GM18867 (cell line): Measurements from ENCODE around the gene SLC35E4.

ENCODE experiments used
- ATAC-seq: cut with Tn5 transposase; IDR thresholded peaks from one replicate; pipeline ENCODE4 v1.9.1; 2021; ENCODE audit warnings: mild to moderate bottlenecking, moderate library complexity; ENCODE audit not compliant: unreplicated experiment

Gene SLC35E4

GRCh38 chr22:30685178-30685577, 49.6 kb downstream of the SLC35E4 start:
- ATAC-seq = no peak

GRCh38 chr22:30687358-30687757, 51.8 kb downstream of the SLC35E4 start:
- ATAC-seq = no peak

GRCh38 chr22:30689622-30690021, 54.0 kb downstream of the SLC35E4 start:
- ATAC-seq = no peak

DNA sequence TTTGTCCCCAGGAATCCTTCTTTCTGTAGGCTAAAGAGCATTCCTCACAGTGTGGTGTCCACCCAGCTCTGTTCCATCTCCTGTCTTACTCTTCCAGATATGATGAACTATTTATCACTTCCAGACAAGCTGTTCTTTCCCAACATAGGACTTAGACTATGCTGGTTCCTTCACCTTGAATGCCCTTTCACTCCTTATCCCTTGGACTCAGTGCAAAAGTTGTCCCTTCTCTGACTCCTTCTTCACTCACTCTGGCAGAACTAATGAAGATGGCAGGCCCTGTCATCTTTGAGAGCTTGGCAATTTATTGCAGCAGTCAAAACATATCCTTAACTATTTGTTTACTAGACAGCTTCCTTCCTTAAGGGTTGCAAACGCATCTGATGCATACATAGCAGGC, 55.6 kb downstream of the SLC35E4 start:
- ATAC-seq = no peak

DNA sequence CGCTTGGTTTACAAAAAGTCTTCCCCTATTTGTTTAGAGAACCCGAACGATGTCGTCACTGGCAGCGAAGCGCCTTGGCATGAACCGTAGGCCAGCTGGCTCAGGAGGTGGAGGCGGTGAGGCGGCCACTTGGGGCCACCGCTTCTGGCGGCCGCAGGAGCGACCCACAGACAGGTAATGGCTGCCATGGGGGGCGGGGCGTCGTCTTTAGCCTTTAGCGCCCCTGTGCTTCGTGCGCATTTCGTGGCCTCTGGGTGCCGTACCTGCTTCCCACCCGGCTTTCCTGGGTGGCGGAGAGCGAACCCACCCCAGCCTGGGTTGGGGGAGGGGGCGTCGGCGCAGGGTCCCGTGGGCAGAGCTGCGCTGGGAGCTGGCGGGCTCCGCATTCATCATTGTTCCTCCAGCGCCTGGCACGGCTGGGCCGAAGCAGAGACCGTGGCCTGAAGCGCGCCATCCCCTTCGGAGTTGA, 58.6 kb downstream of the SLC35E4 start:
- no peak for ATAC-seq

DNA sequence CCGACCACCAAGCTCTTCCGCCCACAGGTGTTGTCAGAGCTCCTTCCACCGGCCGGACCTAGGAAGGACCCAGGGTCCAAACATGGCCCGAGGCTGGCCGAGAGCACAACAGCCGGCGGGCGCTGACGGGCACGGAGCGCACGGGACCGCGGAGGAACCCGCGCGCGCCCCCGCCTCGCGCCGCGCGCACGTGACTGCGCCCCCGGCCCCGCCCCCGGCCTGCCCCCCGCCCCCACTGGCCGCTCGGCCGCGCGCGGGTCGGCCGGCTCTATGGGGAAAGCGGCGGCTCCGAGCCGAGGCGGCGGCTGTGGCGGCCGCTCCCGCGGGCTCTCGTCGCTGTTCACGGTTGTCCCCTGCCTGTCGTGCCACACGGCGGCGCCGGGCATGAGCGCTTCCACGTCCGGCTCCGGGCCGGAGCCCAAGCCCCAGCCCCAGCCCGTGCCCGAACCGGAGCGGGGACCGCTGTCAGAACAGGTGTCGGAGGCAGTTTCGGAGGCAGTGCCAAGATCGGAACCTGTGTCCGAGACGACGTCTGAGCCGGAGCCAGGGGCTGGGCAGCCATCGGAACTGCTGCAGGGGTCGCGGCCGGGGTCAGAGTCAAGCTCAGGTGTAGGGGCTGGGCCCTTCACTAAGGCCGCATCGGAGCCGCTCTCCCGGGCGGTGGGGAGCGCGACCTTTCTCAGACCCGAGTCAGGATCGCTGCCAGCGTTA, 59.2 kb downstream of the SLC35E4 start, which contains the start of gene OSBP2:
Gene OSBP2 (plus strand): TSS at position 235 of the 711 bp plus-strand sequence. CDS start 36 bp downstream, at position 271.
- ATAC-seq = no peak

DNA sequence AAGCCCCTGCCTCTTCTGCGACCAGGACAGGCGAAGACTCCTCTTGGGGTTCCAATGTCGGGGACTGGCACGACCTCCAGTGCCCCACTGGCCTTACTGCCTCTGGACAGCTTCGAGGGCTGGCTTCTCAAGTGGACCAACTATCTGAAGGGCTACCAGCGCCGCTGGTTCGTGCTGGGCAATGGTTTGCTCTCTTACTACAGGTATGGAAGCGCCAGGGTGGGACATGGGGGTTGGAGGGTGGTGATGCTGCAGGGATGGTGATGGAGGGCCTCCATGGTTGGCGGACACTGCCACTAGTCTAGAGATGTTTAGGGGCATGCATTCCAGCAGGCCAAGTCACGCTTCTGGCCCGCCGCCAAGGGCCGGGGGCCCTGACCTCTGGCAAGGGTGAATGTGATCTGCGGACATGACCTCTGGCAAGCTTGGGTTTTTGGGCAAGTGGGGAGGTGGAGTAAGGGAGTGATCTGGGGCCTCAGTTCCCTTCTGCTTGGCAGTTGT, 59.8 kb downstream of the SLC35E4 start:
- ATAC-seq = no peak

DNA sequence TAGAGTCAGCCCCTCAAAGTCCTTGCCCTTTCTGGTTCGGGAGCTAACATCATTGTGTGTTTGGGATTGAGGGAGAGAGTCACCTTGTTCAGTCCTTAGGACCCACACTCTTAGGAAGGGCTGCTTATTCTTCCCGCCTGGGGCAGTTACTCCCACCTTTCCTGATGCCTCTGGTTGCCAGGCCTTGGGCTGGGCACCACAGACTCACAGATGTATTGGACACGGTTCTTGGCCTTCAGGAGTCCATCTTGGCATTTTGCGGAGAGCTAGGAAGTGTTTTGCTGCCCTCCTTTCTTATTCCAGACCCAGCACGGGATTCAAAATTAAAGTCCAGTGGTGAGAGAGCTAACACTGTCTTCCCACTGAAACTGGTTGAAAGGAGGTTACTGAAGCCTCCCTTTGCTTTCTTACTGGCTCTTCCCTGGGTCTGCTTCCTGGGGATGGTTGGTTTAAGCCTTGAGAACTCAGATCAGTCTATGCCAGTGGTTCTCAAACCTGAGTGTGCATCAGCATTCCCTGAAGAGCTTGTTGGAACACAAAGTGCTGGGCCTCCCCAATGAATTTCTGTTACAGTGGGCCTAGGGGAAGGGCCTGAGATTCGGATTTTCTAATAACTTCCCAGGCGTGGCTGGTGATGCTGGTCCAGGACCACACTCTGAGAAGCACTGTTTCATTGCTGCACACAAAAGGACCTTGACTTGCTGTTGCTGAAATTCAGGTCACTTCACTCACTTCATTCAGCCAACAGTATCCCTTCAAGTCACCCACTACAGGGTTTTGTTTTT, 60.5 kb downstream of the SLC35E4 start:
- ATAC-seq = no peak
